OCI-LY7 (cell line): ENCODE data around the gene GNB5. TPM values are rescaled to one million over a fixed set of nuclear protein-coding genes. Genes with fewer than 3 reads are reported as not detected.

Source experiments
- BruUV-seq: library from RNA; stranded (reverse); fragments of 400-500 nt; replicated peaks from 2 replicates; lab custom pipeline; 2021; lab: Mats Ljungman, UMichigan
- CTCF ChIA-PET: fragments of 300-600 bp; sonication (Branson Sonifier 250); formaldehyde crosslinking; loops from one replicate; lab custom pipeline; 2022; ENCODE audit warnings: antibody characterized with exemption; ENCODE audit not compliant: unreplicated experiment; lab: Charles Lee
- POLR2A ChIA-PET: fragments of 300-600 bp; sonication (Branson Sonifier 250); formaldehyde crosslinking; loops from one replicate; lab custom pipeline; 2022; ENCODE audit warnings: antibody characterized with exemption; lab: Charles Lee
- DNase-seq: peaks from one replicate; pipeline ENCODE4 v3.0.0-alpha.2; 2015; ENCODE audit warnings: low spot score
- H2AFZ ChIP-seq: fragments of 200-600 bp; sonication (generic), shearing (Covaris generic); 2 replicates; pipeline ENCODE4 v1.6.1; 2014; ENCODE audit warnings: mild to moderate bottlenecking, antibody characterized with exemption, low read length, moderate library complexity
- H3K27ac ChIP-seq: fragments of 200-600 bp; sonication (generic); 2 replicates; pipeline ENCODE4 v1.5.1; 2014; ENCODE audit warnings: mixed run types, low read depth, mild to moderate bottlenecking, moderate library complexity, low read length, inconsistent platforms; ENCODE audit not compliant: poor library complexity, severe bottlenecking
- H3K36me3 ChIP-seq: fragments of 200-600 bp; sonication (generic); 2 replicates; pipeline ENCODE4 v1.6.1; 2014; ENCODE audit warnings: mild to moderate bottlenecking, antibody characterized with exemption, low read length, moderate library complexity, mixed read lengths; ENCODE audit not compliant: insufficient read depth
- H3K4me1 ChIP-seq: fragments of 200-600 bp; sonication (generic); 2 replicates; pipeline ENCODE4 v1.5.1; 2014; ENCODE audit warnings: mild to moderate bottlenecking, low read length; ENCODE audit not compliant: insufficient read depth, poor library complexity, severe bottlenecking
- H3K4me2 ChIP-seq: fragments of 200-600 bp; sonication (generic); 2 replicates; pipeline ENCODE4 v1.6.1; 2014; ENCODE audit warnings: mild to moderate bottlenecking, low read length
- H3K4me3 ChIP-seq: fragments of 200-600 bp; sonication (generic); 2 replicates; pipeline ENCODE4 v1.5.1; 2014; ENCODE audit warnings: mild to moderate bottlenecking, low read depth, low read length; ENCODE audit not compliant: poor library complexity, severe bottlenecking
- H3K79me2 ChIP-seq: fragments of 200-600 bp; sonication (generic); 2 replicates; pipeline ENCODE4 v1.6.1; 2016; ENCODE audit warnings: low read depth, mild to moderate bottlenecking, low read length, moderate library complexity, mixed read lengths; ENCODE audit not compliant: insufficient read depth
- H3K9me2 ChIP-seq: fragments of 200-600 bp; sonication (generic); 2 replicates; pipeline ENCODE4 v1.6.1; 2016; ENCODE audit warnings: mild to moderate bottlenecking, low read length, mixed read lengths; ENCODE audit not compliant: insufficient read depth
- H3K9me3 ChIP-seq: fragments of 200-600 bp; sonication (generic); 2 replicates; pipeline ENCODE4 v1.6.1; 2014; ENCODE audit warnings: mild to moderate bottlenecking, mixed run types, low read length, mixed read lengths
- H4K20me1 ChIP-seq: fragments of 200-600 bp; sonication (generic); 2 replicates; pipeline ENCODE4 v1.6.1; 2014; ENCODE audit warnings: mild to moderate bottlenecking, antibody characterized with exemption, low read length, moderate library complexity, mixed read lengths; ENCODE audit not compliant: insufficient read depth
- CTCF ChIP-seq: fragments of 200-600 bp; sonication (generic); conservative IDR thresholded peaks from 2 replicates; pipeline ENCODE4 v1.5.1; 2014; ENCODE audit warnings: mild to moderate bottlenecking, antibody characterized with exemption, low read length, moderate library complexity, mixed read lengths
- EZH2phosphoT487 ChIP-seq: fragments of 200-600 bp; sonication (generic); IDR thresholded peaks from 2 replicates; pipeline ENCODE4 v1.6.1; 2018; ENCODE audit warnings: low read depth, borderline replicate concordance, mild to moderate bottlenecking, mixed run types, antibody characterized with exemption, low read length, moderate library complexity, mixed read lengths
- intact Hi-C: fragments of 100-400 bp; cut with micrococcal nuclease; formaldehyde crosslinking; loops from one replicate; pipeline ENCODE4 v1.10.0; 2022; ENCODE audit not compliant: unreplicated experiment
- total RNA-seq, 2 experiments: library from RNA; depleted of rRNA in 1 of 2; stranded (reverse); fragments of >200 nt in 1 of 2; shearing (Covaris generic) in 1 of 2; gene quantifications; 2 replicates each; pipeline ENCODE4 v1.2.3, GENCODE V29; 2014 to 2022

GNB5 gene
- total RNA-seq, 2 experiments from 2014 or later: 49.0 to 53.9 TPM

- H3K4me1 ChIP-seq: no peaks in the 10 kb centered on the region
- H3K4me2 ChIP-seq: no peak overlapping the region
- no peak for DNase-seq
- peaks cover 88% of the 10 kb centered on the region for H3K36me3 ChIP-seq
- no peak overlapping the region for H3K27ac ChIP-seq
- CTCF ChIA-PET: no interaction called here
- intact Hi-C loops: no loop called here
- no peak overlapping the region for H2AFZ ChIP-seq
- H3K79me2 ChIP-seq: no peaks in the 10 kb centered on the region
- no peak for TF ChIP-seq EZH2phosphoT487
- no peak for TF ChIP-seq CTCF
- H4K20me1 ChIP-seq: no peaks in the 10 kb centered on the region
- no TSS peak for BruUV-seq
- POLR2A ChIA-PET: interaction anchor here (0.9 kb wide), 1 partner anchor 36 kb away, joined by 3 read pairs; no protein-coding TSS in a partner anchor
- no peaks in the 10 kb centered on the region for H3K9me2 ChIP-seq
- H3K4me3 ChIP-seq: no peak overlapping the region
- no peaks in the 10 kb centered on the region for H3K9me3 ChIP-seq
These were observed 42.8 kb downstream of the GNB5 start for GRCh38 chr15:52148403-52148802.

- peaks cover 91% of the 10 kb centered on the region for H3K36me3 ChIP-seq
- H3K79me2 ChIP-seq: no peaks in the 10 kb centered on the region
- POLR2A ChIA-PET: no interaction called here
- intact Hi-C loops: no loop called here
- TF ChIP-seq CTCF (no peak), EZH2phosphoT487 (no peak)
- no peak overlapping the region for H3K27ac ChIP-seq
- CTCF ChIA-PET: no interaction called here
- H4K20me1 ChIP-seq: no peaks in the 10 kb centered on the region
- no peaks in the 10 kb centered on the region for H3K9me3 ChIP-seq
- no peaks in the 10 kb centered on the region for H3K4me1 ChIP-seq
- no peaks in the 10 kb centered on the region for H3K9me2 ChIP-seq
- H2AFZ ChIP-seq: no peak overlapping the region
- DNase-seq: no peak
- BruUV-seq: no TSS peak
- H3K4me2 ChIP-seq: no peak overlapping the region
- no peak overlapping the region for H3K4me3 ChIP-seq
These were observed 44.4 kb downstream of the GNB5 start for GRCh38 chr15:52146776-52147175.

GRCh38 chr15:52146261-52146660, 44.9 kb downstream of the GNB5 start:
- H3K79me2 ChIP-seq: no peaks in the 10 kb centered on the region
- DNase-seq: no peak
- H3K9me3 ChIP-seq: no peaks in the 10 kb centered on the region
- H3K4me1 ChIP-seq: no peaks in the 10 kb centered on the region
- H3K4me2 ChIP-seq: no peak overlapping the region
- no peaks in the 10 kb centered on the region for H3K9me2 ChIP-seq
- H2AFZ ChIP-seq: no peak overlapping the region
- H3K4me3 ChIP-seq: no peak overlapping the region
- peaks cover 90% of the 10 kb centered on the region for H3K36me3 ChIP-seq
- no peaks in the 10 kb centered on the region for H4K20me1 ChIP-seq
- ChIA-PET POLR2A (interaction anchor here (0.7 to 1.1 kb wide), 2 partner anchors 19 to 85 kb away, joined by 3 to 5 read pairs; no protein-coding TSS in a partner anchor), CTCF (no interaction called here)
- BruUV-seq: no TSS peak
- TF ChIP-seq EZH2phosphoT487 (no peak), CTCF (no peak)
- intact Hi-C loops: no loop called here
- H3K27ac ChIP-seq: no peak overlapping the region
